H1 (cell line): Measurements from ENCODE around the gene CASTOR1. TPM values are rescaled to one million over a fixed set of nuclear protein-coding genes. Genes with fewer than 3 reads are reported as not detected.
A peak's percentile ranks its signal among the peaks of the same experiment; 100 is the strongest.

Experiments
- CTCF ChIA-PET: fragments of 300-600 bp; sonication (Branson Sonifier 250); formaldehyde crosslinking; loops from one replicate; lab custom pipeline; 2021; ENCODE audit not compliant: partially characterized antibody; lab: Charles Lee
- POLR2A ChIA-PET: fragments of 300-600 bp; sonication (Branson Sonifier 250); formaldehyde crosslinking; loops from one replicate; lab custom pipeline; 2021; ENCODE audit warnings: inconsistent platforms; ENCODE audit not compliant: partially characterized antibody; lab: Charles Lee
- DNase-seq, 2 experiments: peaks; one replicate each; pipeline versions ENCODE4 v3.0.0 to v3.0.0-alpha.2; 2010 to 2022; ENCODE audit warnings: low spot score in 2 of 2, low read depth in 1 of 2, mixed read lengths in 1 of 2
- FAIRE-seq: peaks from 2 replicates; lab custom pipeline; 2011; peaks lifted over from hg19 to GRCh38; lab: Jason Lieb, UNC
- H2AFZ ChIP-seq: 2 replicates; pipeline ENCODE4 v1.8.1; 2012; ENCODE audit warnings: low read length, inconsistent platforms
- H2AK5ac ChIP-seq: 2 replicates; pipeline ENCODE4 v1.6.1; 2013; ENCODE audit warnings: low read depth, low read length
- H2BK120ac ChIP-seq: replicated peaks from 2 replicates; pipeline ENCODE3; 2013; ENCODE audit warnings: low read depth, low read length, inconsistent platforms
- H2BK12ac ChIP-seq: 2 replicates; pipeline ENCODE4 v1.6.1; 2013; ENCODE audit warnings: low read depth, low read length
- H2BK15ac ChIP-seq: 2 replicates; pipeline ENCODE4 v1.6.1; 2013; ENCODE audit warnings: low read length
- H2BK20ac ChIP-seq: 2 replicates; pipeline ENCODE4 v1.6.1; 2013; ENCODE audit warnings: low read length
- H2BK5ac ChIP-seq: 2 replicates; pipeline ENCODE4 v1.6.1; 2013; ENCODE audit warnings: low read depth, low read length
- H3K14ac ChIP-seq: 2 replicates; pipeline ENCODE4 v1.6.1; 2013; ENCODE audit warnings: inconsistent platforms; ENCODE audit not compliant: insufficient read length
- H3K18ac ChIP-seq: 2 replicates; pipeline ENCODE4 v1.6.1; 2013; ENCODE audit warnings: low read length; ENCODE audit errors: extremely low read depth
- H3K23ac ChIP-seq: 2 replicates; pipeline ENCODE4 v1.6.1; 2013; ENCODE audit warnings: inconsistent platforms; ENCODE audit not compliant: insufficient read length
- H3K23me2 ChIP-seq: 2 replicates; pipeline ENCODE4 v1.6.1; 2013; ENCODE audit warnings: low read depth, low read length
- H3K27ac ChIP-seq: 2 replicates; pipeline ENCODE4 v1.6.1; 2011; ENCODE audit warnings: low read depth, low read length, inconsistent platforms
- H3K27me3 ChIP-seq, 4 experiments: replicated peaks in 1 of 4; 1 replicate in 1 of 4; 2 replicates in 3 of 4; pipeline versions ENCODE4 v1.6.1 to v1.8.1; 2011 to 2013; ENCODE audit warnings: low read length in 3 of 4, mild to moderate bottlenecking in 3 of 4, inconsistent platforms in 2 of 4, mixed read lengths in 2 of 4, moderate library complexity in 1 of 4; ENCODE audit not compliant: control insufficient read depth in 3 of 4, insufficient read depth in 3 of 4; ENCODE audit errors: extremely low read depth in 1 of 4
- H3K36me3 ChIP-seq, 4 experiments: 2 replicates each; pipeline versions ENCODE4 v1.6.1 to v1.8.1; 2011 to 2013; ENCODE audit warnings: mild to moderate bottlenecking in 4 of 4, low read length in 3 of 4, moderate library complexity in 2 of 4, control low read depth in 1 of 4, inconsistent platforms in 1 of 4; ENCODE audit not compliant: insufficient read depth in 4 of 4, control insufficient read depth in 2 of 4
- H3K4ac ChIP-seq: replicated peaks from 2 replicates; pipeline ENCODE3; 2013; ENCODE audit warnings: low read length, low read depth, mixed read lengths, inconsistent platforms; ENCODE audit not compliant: insufficient read length
- H3K4me1 ChIP-seq, 4 experiments: replicated peaks in 1 of 4; 1 replicate in 1 of 4; 2 replicates in 3 of 4; pipeline versions ENCODE4 v1.6.1 to v1.8.1; 2011 to 2013; ENCODE audit warnings: low read length in 3 of 4, inconsistent platforms in 2 of 4, mixed read lengths in 1 of 4; ENCODE audit not compliant: insufficient read depth in 4 of 4, control insufficient read depth in 3 of 4
- H3K4me2 ChIP-seq, 2 experiments: 2 replicates each; pipeline versions ENCODE4 v1.6.1 to v1.8.1; 2011 to 2013; ENCODE audit warnings: low read depth in 2 of 2, low read length in 2 of 2, control low read depth in 1 of 2, inconsistent platforms in 1 of 2, mild to moderate bottlenecking in 1 of 2; ENCODE audit not compliant: insufficient read depth in 1 of 2
- H3K4me3 ChIP-seq, 4 experiments: fragments of 200-600, 300-600 bp in 1 of 4; sonication (generic), shearing (Covaris generic), sonication (Bioruptor Twin) in 1 of 4; 2 replicates each; pipeline versions ENCODE4 v1.5.1 to v1.8.1; 2011 to 2016; ENCODE audit warnings: low read length in 4 of 4, low read depth in 3 of 4, control low read depth in 2 of 4, inconsistent platforms in 2 of 4, mild to moderate bottlenecking in 2 of 4, mixed read lengths in 1 of 4, moderate library complexity in 1 of 4; ENCODE audit not compliant: insufficient read depth in 2 of 4; ENCODE audit errors: extremely low read depth in 1 of 4
- H3K56ac ChIP-seq: replicated peaks from 2 replicates; pipeline ENCODE3; 2013; ENCODE audit warnings: low read depth, mild to moderate bottlenecking, mixed read lengths, low read length, inconsistent platforms; ENCODE audit not compliant: insufficient read length
- H3K79me1 ChIP-seq: 2 replicates; pipeline ENCODE4 v1.6.1; 2013; ENCODE audit warnings: low read depth, low read length, control low read depth
- H3K79me2 ChIP-seq, 2 experiments: 2 replicates each; pipeline versions ENCODE4 v1.6.1 to v1.8.1; 2012 to 2013; ENCODE audit warnings: low read length in 2 of 2, mild to moderate bottlenecking in 2 of 2, inconsistent platforms in 1 of 2; ENCODE audit not compliant: insufficient read depth in 2 of 2, control insufficient read depth in 1 of 2
- H3K9ac ChIP-seq, 4 experiments: replicated peaks in 1 of 4; 1 replicate in 1 of 4; 2 replicates in 3 of 4; pipeline versions ENCODE4 v1.6.1 to v1.8.1; 2011 to 2013; ENCODE audit warnings: low read depth in 3 of 4, low read length in 3 of 4, control low read depth in 2 of 4, mild to moderate bottlenecking in 2 of 4, moderate library complexity in 2 of 4, inconsistent platforms in 1 of 4; ENCODE audit errors: extremely low read depth in 1 of 4
- H3K9me3 ChIP-seq, 2 experiments: 2 replicates each; pipeline versions ENCODE4 v1.6.1 to v1.8.1; 2012 to 2013; ENCODE audit warnings: mild to moderate bottlenecking in 2 of 2, moderate library complexity in 2 of 2, control low read depth in 1 of 2, inconsistent platforms in 1 of 2, low read depth in 1 of 2, low read length in 1 of 2, mixed read lengths in 1 of 2; ENCODE audit not compliant: insufficient read depth in 2 of 2
- H4K20me1 ChIP-seq, 2 experiments: replicated peaks in 1 of 2; 2 replicates each; pipeline versions ENCODE3 to v1.8.1; 2011 to 2013; ENCODE audit warnings: inconsistent platforms in 2 of 2, low read length in 2 of 2, mild to moderate bottlenecking in 1 of 2; ENCODE audit not compliant: insufficient read depth in 2 of 2, control insufficient read depth in 1 of 2
- H4K5ac ChIP-seq: 2 replicates; pipeline ENCODE4 v1.6.1; 2013; ENCODE audit warnings: low read length, low read depth, mixed read lengths, inconsistent platforms; ENCODE audit not compliant: insufficient read length
- H4K8ac ChIP-seq: 2 replicates; pipeline ENCODE4 v1.8.0; 2013; ENCODE audit warnings: mild to moderate bottlenecking, moderate library complexity, low read length, inconsistent platforms; ENCODE audit not compliant: insufficient read depth; ENCODE audit errors: extremely low read depth
- H4K91ac ChIP-seq: replicated peaks from 2 replicates; pipeline ENCODE3; 2013; ENCODE audit warnings: low read length, mixed read lengths, inconsistent platforms; ENCODE audit not compliant: insufficient read length
- HDAC2 ChIP-seq, 2 experiments: fragments of 300-600 bp in 1 of 2; sonication (generic) in 1 of 2; IDR thresholded peaks; 2 replicates each; pipeline ENCODE4 v1.6.1; 2011 to 2012; ENCODE audit warnings: low read depth in 2 of 2, low read length in 2 of 2, mild to moderate bottlenecking in 2 of 2, moderate library complexity in 2 of 2, borderline replicate concordance in 1 of 2, inconsistent platforms in 1 of 2
- POLR2A ChIP-seq, 2 experiments: IDR thresholded peaks; 1 replicate in 1 of 2; 2 replicates in 1 of 2; pipeline ENCODE4 v1.6.1; 2011; ENCODE audit warnings: low read depth in 2 of 2, low read length in 2 of 2, mild to moderate bottlenecking in 2 of 2; ENCODE audit errors: control extremely low read depth in 1 of 2
- RAD21 ChIP-seq, 2 experiments: IDR thresholded peaks in 1 of 2; conservative IDR thresholded peaks in 1 of 2; 2 replicates each; pipeline ENCODE4 v1.6.1; 2011; ENCODE audit warnings: low read depth in 2 of 2, low read length in 2 of 2, improper control_type of control experiment in 1 of 2, inconsistent platforms in 1 of 2, mild to moderate bottlenecking in 1 of 2, moderate library complexity in 1 of 2
- SP4 ChIP-seq: IDR thresholded peaks from 2 replicates; pipeline ENCODE4 v1.6.1; 2012; ENCODE audit warnings: low read length, inconsistent platforms
- TEAD4 ChIP-seq: IDR thresholded peaks from 2 replicates; pipeline ENCODE4 v1.6.1; 2012; ENCODE audit warnings: low read depth, low read length, inconsistent platforms, mixed read lengths
- YY1 ChIP-seq: IDR thresholded peaks from 2 replicates; pipeline ENCODE4 v1.6.1; 2011; ENCODE audit warnings: low read depth, mild to moderate bottlenecking, low read length
- WGBS, 2 experiments: shearing (Covaris generic) in 1 of 2; methylation state at CpG; one replicate each; pipeline versions ENCODE4 v1.1.6 to v1.1.7; 2013 to 2015; ENCODE audit warnings: low lambda C conversion rate in 2 of 2, mixed read lengths in 2 of 2, inconsistent platforms in 1 of 2, low coverage in 1 of 2, missing lambda C conversion rate in 1 of 2; ENCODE audit not compliant: insufficient replicate concordance in 2 of 2, insufficient coverage in 1 of 2, insufficient read length in 1 of 2; ENCODE audit errors: extremely low coverage in 1 of 2, missing lambda C conversion rate in 1 of 2; 5-methylcytosine and 5-hydroxymethylcytosine counted together
- polyA plus RNA-seq, 7 experiments: library from polyadenylated mRNA; depleted of rRNA in 3 of 7; stranded (reverse) in 5 of 7; unstranded in 2 of 7; fragments of >200 nt in 5 of 7; fragments of 200-250 nt in 2 of 7; gene quantifications; 1 replicate in 5 of 7; 2 replicates in 1 of 7; 4 replicates in 1 of 7; pipeline versions ENCODE4 v1.2.1 to v1.2.3, GENCODE V29; 2011 to 2013; ENCODE audit warnings: missing spikeins in 2 of 7, mixed read lengths in 2 of 7
- total RNA-seq: library from RNA; stranded (reverse); fragmentation: NEBNext Ultra II Directional; extraction: Animal tissue kit (Norgen Biotek cat#: 25700); gene quantifications from 2 replicates; pipeline ENCODE4 v1.2.1, GENCODE V29; 2021

Gene CASTOR1
- total and polyA plus RNA-seq, 2 of the 8 experiments (the other 6 are each of a cell fraction or from before 2014, with no cell fraction given) = 10.3 to 36.0 TPM

- Histone ChIP-seq H2BK20ac (no peak overlapping the region; the same call in 1 of the 2 replicates), H3K9ac (no peak overlapping the region), H4K91ac (no peak overlapping the region), H2AFZ (no peak overlapping the region), H3K23me2 (no peaks in the 10 kb centered on the region), H3K4me1 (peaks cover 0 to 14% (median 9%) of the 10 kb centered on the region in 4 experiments; a peak in 6 of 7 replicates), H3K9me3 (no peaks in the 10 kb centered on the region), H3K4ac (no peak overlapping the region), H2AK5ac (0 out of 2 replicates have a peak overlapping the region, but pooled peaks have one; percentile 82), H3K36me3 (no peaks in the 10 kb centered on the region)
- DNase-seq (no peak), FAIRE-seq (no peak)
- WGBS, 2 experiments = 90% methylated on average over 4 of the region's 4 CpGs; no CpG with 5 or more reads in 1 of the 2 experiments
- TF ChIP-seq HDAC2 (IDR thresholded peaks at IDR 0.05; ENCODE audit: borderline replicate concordance in 1 of 2, low read depth in 2 of 2, low read length in 2 of 2) (no peak), RAD21 (IDR thresholded peaks at IDR 0.05 in 1 of 2, conservative IDR thresholded peaks at IDR 0.05 in 1 of 2; ENCODE audit: low read depth in 2 of 2, low read length in 2 of 2) (no peak), YY1 (no peak), SP4 (no peak), TEAD4 (no peak), POLR2A (IDR thresholded peaks at IDR 0.05; ENCODE audit: control extremely low read depth in 1 of 2, low read depth in 2 of 2, low read length in 2 of 2) (no peak)
- TF ChIP-seq, all 59 proteins: peak for 0
- H3K79me2 ChIP-seq = no peaks in the 10 kb centered on the region
- ChIA-PET CTCF (interaction anchor here (1.1 to 3.5 kb wide), 5 partner anchors 13 to 155 kb away, joined by 3 to 17 read pairs (median 6); no protein-coding TSS in a partner anchor), POLR2A (no interaction called here)
- H3K79me1 ChIP-seq = no peaks in the 10 kb centered on the region
- H3K23ac ChIP-seq = no peak overlapping the region
- no peak overlapping the region for H2BK120ac ChIP-seq
- H3K4me2 ChIP-seq = no peak overlapping the region
- H3K4me3 ChIP-seq = no peak overlapping the region
- no peak overlapping the region for H3K56ac ChIP-seq
- no peak overlapping the region for H3K27ac ChIP-seq
- H4K5ac ChIP-seq = no peak overlapping the region
- H3K27me3 ChIP-seq = peaks cover 0 to under 1% (median 0%) of the 10 kb centered on the region in 4 experiments; a peak in 2 of 7 replicates
- H2BK12ac ChIP-seq = peak overlapping the region; percentile 68; the same call in 1 of the 2 replicates
- H2BK15ac ChIP-seq = peak overlapping the region; percentile 83; the same call in 1 of the 2 replicates
- H4K8ac ChIP-seq = no peak overlapping the region
- no peaks in the 10 kb centered on the region for H4K20me1 ChIP-seq
- H3K14ac ChIP-seq = no peak overlapping the region
- no peak overlapping the region for H2BK5ac ChIP-seq
- no peak overlapping the region for H3K18ac ChIP-seq
These were observed 27.2 kb downstream of the CASTOR1 start for GRCh38 chr22:30262112-30262511.
